Measurements from ENCODE around the gene ITGA11. TPM values are rescaled to one million over a fixed set of nuclear protein-coding genes. Genes with fewer than 3 reads are reported as not detected.

The ITGA11 gene
- total and polyA plus RNA-seq, 2 donors (not counting 1 experiment from before 2014, with no cell fraction given): not detected

DNA sequence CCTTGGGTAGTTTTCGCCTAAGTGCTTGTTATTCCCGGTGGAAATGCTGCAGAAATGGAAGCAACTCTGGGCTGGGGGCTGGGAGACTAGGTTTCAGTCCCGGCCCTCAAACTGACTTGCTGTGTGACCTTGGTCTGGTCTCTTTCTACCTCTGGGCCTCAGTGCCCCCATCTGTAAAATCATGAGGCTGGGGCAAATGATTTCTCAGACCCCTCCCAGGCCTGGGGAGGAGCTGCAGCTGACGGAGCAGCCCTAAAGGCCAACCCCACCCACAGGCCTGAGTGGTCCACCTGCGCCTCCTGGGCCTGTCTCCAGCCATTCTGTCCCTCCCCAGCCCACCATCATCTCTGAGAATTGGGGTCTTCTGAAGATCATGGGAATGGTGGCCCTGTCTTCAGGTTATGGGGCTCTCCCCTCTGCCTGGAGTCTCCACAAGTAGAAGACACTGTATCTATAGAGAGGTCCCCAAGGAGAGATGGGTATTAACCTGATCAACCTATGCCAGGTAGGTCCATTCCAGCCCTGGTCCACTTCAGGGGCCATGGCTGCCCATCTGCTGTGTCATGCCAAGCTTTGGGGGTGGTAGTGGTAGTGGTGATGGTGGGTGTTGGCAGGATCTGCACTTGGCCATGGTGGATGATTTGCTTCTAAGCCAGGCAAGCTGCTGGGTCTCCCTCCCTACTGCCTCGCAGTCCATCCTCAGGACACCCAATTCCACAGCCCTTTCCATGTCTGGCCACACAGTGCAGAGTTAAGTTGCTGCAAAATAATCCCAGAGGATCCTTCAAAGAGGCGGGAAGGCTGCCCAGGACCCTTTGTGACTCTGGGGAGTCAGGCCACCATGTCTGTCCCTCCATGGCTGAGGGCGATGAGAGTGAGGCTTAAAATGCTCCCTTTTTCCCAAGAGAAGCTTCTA, 46.0 kb downstream of the ITGA11 start:
- WGBS (ENCODE audit: insufficient coverage): 85% methylated on average over 8 of the region's 8 CpGs
- Histone ChIP-seq H3K36me3 (replicated peaks in 1 of 2; ENCODE audit: control extremely low read depth in 1 of 2, control insufficient read depth in 1 of 2, extremely low read depth in 1 of 2, insufficient read depth in 2 of 2, low read length in 1 of 2) (no peaks in the 10 kb centered on the region), H3K27ac (ENCODE audit: low read length in 2 of 2) (no peak overlapping the region), H3K9me3 (ENCODE audit: control extremely low read depth in 1 of 3, control insufficient read depth in 2 of 3, insufficient read depth in 1 of 3, low read length in 2 of 3) (peaks cover 0 to 3% (median 0%) of the 10 kb centered on the region in 3 donors), H3K27me3 (replicated peaks in 1 of 4; ENCODE audit: control extremely low read depth in 1 of 4, control insufficient read depth in 3 of 4, insufficient read depth in 4 of 4, low read length in 3 of 4) (peaks cover 0 to 11% (median 7%) of the 10 kb centered on the region in 4 experiments), H3K79me2 (ENCODE audit: control insufficient read depth, insufficient read depth, low read length) (no peaks in the 10 kb centered on the region), H3K4me1 (ENCODE audit: control insufficient read depth in 2 of 2, insufficient read depth in 2 of 2, low read length in 2 of 2) (no peaks in the 10 kb centered on the region), H3K4me3 (ENCODE audit: control extremely low read depth in 1 of 5, extremely low read depth in 1 of 5, insufficient read depth in 1 of 5, low read depth in 2 of 5, low read length in 4 of 5) (no peak overlapping the region), H2AFZ (ENCODE audit: insufficient read depth, low read depth, low read length, poor library complexity, severe bottlenecking) (no peak overlapping the region), H3K9ac (ENCODE audit: low read length) (no peak overlapping the region), H3K4me2 (replicated peaks; ENCODE audit: low read depth, low read length, poor library complexity, severe bottlenecking) (no peak overlapping the region), H4K20me1 (ENCODE audit: control insufficient read depth, insufficient read depth, low read length, poor library complexity, severe bottlenecking) (no peaks in the 10 kb centered on the region)
- H3K9me3 Mint-ChIP-seq (ENCODE audit: insufficient read depth): no peaks in the 10 kb centered on the region
- H3K27ac Mint-ChIP-seq: no peak overlapping the region
- DNase-seq: no peak
- TF ChIP-seq, protein P1, sequence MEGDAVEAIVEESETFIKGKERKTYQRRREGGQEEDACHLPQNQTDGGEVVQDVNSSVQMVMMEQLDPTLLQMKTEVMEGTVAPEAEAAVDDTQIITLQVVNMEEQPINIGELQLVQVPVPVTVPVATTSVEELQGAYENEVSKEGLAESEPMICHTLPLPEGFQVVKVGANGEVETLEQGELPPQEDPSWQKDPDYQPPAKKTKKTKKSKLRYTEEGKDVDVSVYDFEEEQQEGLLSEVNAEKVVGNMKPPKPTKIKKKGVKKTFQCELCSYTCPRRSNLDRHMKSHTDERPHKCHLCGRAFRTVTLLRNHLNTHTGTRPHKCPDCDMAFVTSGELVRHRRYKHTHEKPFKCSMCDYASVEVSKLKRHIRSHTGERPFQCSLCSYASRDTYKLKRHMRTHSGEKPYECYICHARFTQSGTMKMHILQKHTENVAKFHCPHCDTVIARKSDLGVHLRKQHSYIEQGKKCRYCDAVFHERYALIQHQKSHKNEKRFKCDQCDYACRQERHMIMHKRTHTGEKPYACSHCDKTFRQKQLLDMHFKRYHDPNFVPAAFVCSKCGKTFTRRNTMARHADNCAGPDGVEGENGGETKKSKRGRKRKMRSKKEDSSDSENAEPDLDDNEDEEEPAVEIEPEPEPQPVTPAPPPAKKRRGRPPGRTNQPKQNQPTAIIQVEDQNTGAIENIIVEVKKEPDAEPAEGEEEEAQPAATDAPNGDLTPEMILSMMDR (IDR thresholded peaks at IDR 0.05): no peak
- TF ChIP-seq EZH2 (IDR thresholded peaks at IDR 0.05; ENCODE audit: borderline replicate concordance, insufficient read depth, low read depth, low read length, poor library complexity, severe bottlenecking): no peak
- POLR2A ChIA-PET: no interaction called here
- intact Hi-C loops (cut with micrococcal nuclease): no loop called here
- CTCF ChIA-PET: interaction anchor here (0.6 to 6.2 kb wide), 3 partner anchors 79 to 1053 kb away, joined by 3 to 31 read pairs (median 5); no protein-coding TSS in a partner anchor
- ATAC-seq (ENCODE audit: low read depth): no peak
- H3K4me3 Mint-ChIP-seq: no peak overlapping the region
- H3K4me1 Mint-ChIP-seq: no peaks in the 10 kb centered on the region
- H3K27me3 Mint-ChIP-seq: peaks cover 10% of the 10 kb centered on the region

GRCh38 chr15:68385240-68385561, 46.8 kb downstream of the ITGA11 start:
- intact Hi-C loops (cut with micrococcal nuclease): no loop called here
- no peaks in the 10 kb centered on the region for H3K36me3 ChIP-seq (replicated peaks in 1 of 2; ENCODE audit: control extremely low read depth in 1 of 2, control insufficient read depth in 1 of 2, extremely low read depth in 1 of 2, insufficient read depth in 2 of 2, low read length in 1 of 2)
- H3K9me3 ChIP-seq (ENCODE audit: control extremely low read depth in 1 of 3, control insufficient read depth in 2 of 3, insufficient read depth in 1 of 3, low read length in 2 of 3): peaks cover 0 to 3% (median 0%) of the 10 kb centered on the region in 3 donors
- no peak overlapping the region for H3K4me2 ChIP-seq (replicated peaks; ENCODE audit: low read depth, low read length, poor library complexity, severe bottlenecking)
- CTCF ChIA-PET: interaction anchor here (0.6 to 6.2 kb wide), 3 partner anchors 79 to 1054 kb away, joined by 3 to 31 read pairs (median 5); no protein-coding TSS in a partner anchor
- H2AFZ ChIP-seq (ENCODE audit: insufficient read depth, low read depth, low read length, poor library complexity, severe bottlenecking): no peak overlapping the region
- H3K4me1 ChIP-seq (ENCODE audit: control insufficient read depth in 2 of 2, insufficient read depth in 2 of 2, low read length in 2 of 2): no peaks in the 10 kb centered on the region
- no peaks in the 10 kb centered on the region for H3K9me3 Mint-ChIP-seq (ENCODE audit: insufficient read depth)
- POLR2A ChIA-PET: no interaction called here
- H3K27me3 Mint-ChIP-seq: peaks cover 9% of the 10 kb centered on the region
- H3K27me3 ChIP-seq (replicated peaks in 1 of 4; ENCODE audit: control extremely low read depth in 1 of 4, control insufficient read depth in 3 of 4, insufficient read depth in 4 of 4, low read length in 3 of 4): peaks cover 0 to 7% (median 5%) of the 10 kb centered on the region in 4 experiments
- no peak for ATAC-seq (ENCODE audit: low read depth)
- TF ChIP-seq, protein P1 (IDR thresholded peaks at IDR 0.05): no peak
- TF ChIP-seq EZH2 (IDR thresholded peaks at IDR 0.05; ENCODE audit: borderline replicate concordance, insufficient read depth, low read depth, low read length, poor library complexity, severe bottlenecking): no peak
- H4K20me1 ChIP-seq (ENCODE audit: control insufficient read depth, insufficient read depth, low read length, poor library complexity, severe bottlenecking): no peaks in the 10 kb centered on the region
- DNase-seq: no peak
- no peak overlapping the region for H3K27ac ChIP-seq (ENCODE audit: low read length in 2 of 2)
- H3K4me3 ChIP-seq (ENCODE audit: control extremely low read depth in 1 of 5, extremely low read depth in 1 of 5, insufficient read depth in 1 of 5, low read depth in 2 of 5, low read length in 4 of 5): no peak overlapping the region
- H3K4me3 Mint-ChIP-seq: no peak overlapping the region
- H3K9ac ChIP-seq (ENCODE audit: low read length): no peak overlapping the region
- H3K27ac Mint-ChIP-seq: no peak overlapping the region
- H3K4me1 Mint-ChIP-seq: no peaks in the 10 kb centered on the region
- H3K79me2 ChIP-seq (ENCODE audit: control insufficient read depth, insufficient read depth, low read length): no peaks in the 10 kb centered on the region
- 89% methylated on average over 2 of the region's 3 CpGs for WGBS (ENCODE audit: insufficient coverage)
